ENCODE results near the gene LRP5. TPM values are rescaled to one million over a fixed set of nuclear protein-coding genes. Genes with fewer than 3 reads are reported as not detected.

Gene LRP5
- total and polyA plus RNA-seq, 12 donors = 10.7 to 277 (median 75.8) TPM

GRCh38 chr11:68412593-68413475 is 100.4 kb downstream of the LRP5 start:
- no peaks in the 10 kb centered on the region for H3K27me3 ChIP-seq
- TF ChIP-seq CTCF (IDR thresholded peaks at IDR 0.05) = no peak
- TF ChIP-seq POLR2A (IDR thresholded peaks at IDR 0.05) = no peak
- no peaks in the 10 kb centered on the region for H3K9me3 ChIP-seq (replicated peaks in 1 of 3)
- intact Hi-C loops (cut with DNase I) = no loop called here
- WGBS, 4 donors = 82 to 90% (median 84%) methylated on average over 11 to 24 of the region's 24 CpGs
- DNase-seq = peak in 1 of 7 donors; percentile 87
- peak overlapping the region in 1 of 5 donors; percentile 8 for H3K27ac ChIP-seq
- no peak overlapping the region for H3K4me3 ChIP-seq
- H3K4me1 ChIP-seq (replicated peaks in 1 of 2) = no peaks in the 10 kb centered on the region
- peaks cover 0 to 71% of the 10 kb centered on the region in 2 donors for H3K36me3 ChIP-seq (replicated peaks in 1 of 2)

- Histone ChIP-seq H3K9me3 (replicated peaks in 1 of 3) (no peaks in the 10 kb centered on the region), H3K4me3 (no peak overlapping the region), H3K4me1 (replicated peaks in 1 of 2) (no peaks in the 10 kb centered on the region), H3K36me3 (replicated peaks in 1 of 2) (peaks cover 0 to 72% of the 10 kb centered on the region in 2 donors), H3K27ac (no peak overlapping the region), H3K27me3 (no peaks in the 10 kb centered on the region)
- TF ChIP-seq POLR2A (IDR thresholded peaks at IDR 0.05) = no peak
- no peak for TF ChIP-seq CTCF (IDR thresholded peaks at IDR 0.05)
- 79 to 95% (median 94%) methylated on average over 5 to 27 of the region's 27 CpGs for WGBS, 4 donors
- DNase-seq = peak in 1 of 7 donors; percentile 55
- intact Hi-C loops (cut with DNase I) = no loop called here
Measured at GRCh38 chr11:68413591-68413999, 101.2 kb downstream of the LRP5 start.

- no peaks in the 10 kb centered on the region for H3K27me3 ChIP-seq
- no peak for DNase-seq
- no peak overlapping the region for H3K27ac ChIP-seq
- no peaks in the 10 kb centered on the region for H3K9me3 ChIP-seq (replicated peaks in 1 of 3)
- H3K4me3 ChIP-seq = no peak overlapping the region
- H3K36me3 ChIP-seq (replicated peaks in 1 of 2) = peaks cover 0 to 72% of the 10 kb centered on the region in 2 donors
- no peaks in the 10 kb centered on the region for H3K4me1 ChIP-seq (replicated peaks in 1 of 2)
- TF ChIP-seq CTCF (IDR thresholded peaks at IDR 0.05) (no peak), POLR2A (IDR thresholded peaks at IDR 0.05) (no peak)
- WGBS, 4 donors = 80 to 90% (median 82%) methylated on average over 14 to 19 of the region's 19 CpGs
- intact Hi-C loops (cut with DNase I) = no loop called here
Measured at GRCh38 chr11:68414496-68415221, 102.3 kb downstream of the LRP5 start.

GRCh38 chr11:68416070-68416578 is 103.7 kb downstream of the LRP5 start:
- intact Hi-C loops (cut with DNase I) = no loop called here
- WGBS, 4 donors = 92 to 94% (median 93%) methylated on average over 22 of the region's 22 CpGs
- Histone ChIP-seq H3K9me3 (replicated peaks in 1 of 3) (no peaks in the 10 kb centered on the region), H3K36me3 (replicated peaks in 1 of 2) (peaks cover 0 to 62% of the 10 kb centered on the region in 2 donors), H3K4me1 (replicated peaks in 1 of 2) (no peaks in the 10 kb centered on the region), H3K27ac (no peak overlapping the region), H3K4me3 (no peak overlapping the region), H3K27me3 (no peaks in the 10 kb centered on the region)
- TF ChIP-seq POLR2A (IDR thresholded peaks at IDR 0.05) = no peak
- TF ChIP-seq CTCF (IDR thresholded peaks at IDR 0.05) = no peak
- no peak for DNase-seq

All from adrenal gland (tissue), 12 donors.